ENCODE measurements around the gene CLDN1. TPM values are rescaled to one million over a fixed set of nuclear protein-coding genes. Genes with fewer than 3 reads are reported as not detected.

Gene CLDN1
- total and polyA plus RNA-seq, 2 of the 13 experiments (the other 11 are each of a cell fraction or from before 2014, with no cell fraction given): 42.7 to 51.6 TPM

GRCh38 chr3:190345027-190345821 lies 23.0 kb upstream of the CLDN1 start (continued):
- TF ChIP-seq ZBTB49 (CRISPR knock-in tag; IDR thresholded peaks at IDR 0.05; ENCODE audit: borderline replicate concordance): no peak
- TF ChIP-seq ADNP (CRISPR knock-in tag; IDR thresholded peaks at IDR 0.05): no peak
- TF ChIP-seq TERF1 (CRISPR knock-in tag; IDR thresholded peaks at IDR 0.05): no peak
- TF ChIP-seq ZNF607 (CRISPR knock-in tag; IDR thresholded peaks at IDR 0.05; ENCODE audit: borderline replicate concordance): no peak
- TF ChIP-seq SP4 (CRISPR knock-in tag; IDR thresholded peaks at IDR 0.05): no peak
- TF ChIP-seq ZBED4 (CRISPR knock-in tag; IDR thresholded peaks at IDR 0.05; ENCODE audit: borderline replicate concordance): no peak
- no peak for TF ChIP-seq ZNF317 (CRISPR knock-in tag; IDR thresholded peaks at IDR 0.05)
- no peak for TF ChIP-seq CHCHD3 (CRISPR knock-in tag; IDR thresholded peaks at IDR 0.05)
- TF ChIP-seq ZSCAN30 (CRISPR knock-in tag; IDR thresholded peaks at IDR 0.05): no peak
- TF ChIP-seq IRX3 (CRISPR knock-in tag; IDR thresholded peaks at IDR 0.05; ENCODE audit: borderline replicate concordance, low read depth): no peak
- no peak for TF ChIP-seq SP140L (CRISPR knock-in tag; IDR thresholded peaks at IDR 0.05; ENCODE audit: borderline replicate concordance)
- no peak for TF ChIP-seq PHF8 (CRISPR knock-in tag; IDR thresholded peaks at IDR 0.05)
- TF ChIP-seq ZFP41 (CRISPR knock-in tag; IDR thresholded peaks at IDR 0.05; ENCODE audit: borderline replicate concordance): no peak
- TF ChIP-seq AHR (CRISPR knock-in tag; IDR thresholded peaks at IDR 0.05): no peak
- no peak for TF ChIP-seq ZNF30 (CRISPR knock-in tag; IDR thresholded peaks at IDR 0.05)
- no peak for TF ChIP-seq RBM39 (IDR thresholded peaks at IDR 0.05; ENCODE audit: low read depth, low read length, poor library complexity, severe bottlenecking)
- TF ChIP-seq ZNF430 (CRISPR knock-in tag; IDR thresholded peaks at IDR 0.05): no peak
- TF ChIP-seq, protein P1, sequence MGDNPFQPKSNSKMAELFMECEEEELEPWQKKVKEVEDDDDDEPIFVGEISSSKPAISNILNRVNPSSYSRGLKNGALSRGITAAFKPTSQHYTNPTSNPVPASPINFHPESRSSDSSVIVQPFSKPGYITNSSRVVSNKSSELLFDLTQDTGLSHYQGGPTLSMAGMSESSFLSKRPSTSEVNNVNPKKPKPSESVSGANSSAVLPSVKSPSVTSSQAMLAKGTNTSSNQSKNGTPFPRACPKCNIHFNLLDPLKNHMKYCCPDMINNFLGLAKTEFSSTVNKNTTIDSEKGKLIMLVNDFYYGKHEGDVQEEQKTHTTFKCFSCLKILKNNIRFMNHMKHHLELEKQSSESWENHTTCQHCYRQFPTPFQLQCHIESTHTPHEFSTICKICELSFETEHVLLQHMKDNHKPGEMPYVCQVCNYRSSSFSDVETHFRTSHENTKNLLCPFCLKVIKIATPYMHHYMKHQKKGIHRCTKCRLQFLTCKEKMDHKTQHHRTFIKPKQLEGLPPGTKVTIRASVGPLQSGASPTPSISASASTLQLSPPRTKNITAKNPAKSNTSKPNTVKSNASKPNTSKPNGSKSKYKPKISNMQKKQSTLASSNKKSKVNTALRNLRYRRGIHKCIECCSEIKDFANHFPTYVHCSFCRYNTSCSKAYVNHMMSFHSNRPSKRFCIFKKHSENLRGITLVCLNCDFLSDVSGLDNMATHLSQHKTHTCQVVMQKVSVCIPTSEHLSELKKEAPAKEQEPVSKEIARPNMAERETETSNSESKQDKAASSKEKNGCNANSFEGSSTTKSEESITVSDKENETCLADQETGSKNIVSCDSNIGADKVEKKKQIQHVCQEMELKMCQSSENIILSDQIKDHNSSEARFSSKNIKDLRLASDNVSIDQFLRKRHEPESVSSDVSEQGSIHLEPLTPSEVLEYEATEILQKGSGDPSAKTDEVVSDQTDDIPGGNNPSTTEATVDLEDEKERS (CRISPR knock-in tag; IDR thresholded peaks at IDR 0.05): no peak
- TF ChIP-seq HNRNPUL1 (IDR thresholded peaks at IDR 0.05; ENCODE audit: low read depth, low read length): no peak
